ENCODE data around the gene C4orf33. TPM values are rescaled to one million over a fixed set of nuclear protein-coding genes. Genes with fewer than 3 reads are reported as not detected.
"Not testable (repeated sequence)": the region's sequence is repeated elsewhere in the genome, so short reads cannot be mapped to it uniquely, and the experiment has no call there.

C4orf33 gene, protein sequence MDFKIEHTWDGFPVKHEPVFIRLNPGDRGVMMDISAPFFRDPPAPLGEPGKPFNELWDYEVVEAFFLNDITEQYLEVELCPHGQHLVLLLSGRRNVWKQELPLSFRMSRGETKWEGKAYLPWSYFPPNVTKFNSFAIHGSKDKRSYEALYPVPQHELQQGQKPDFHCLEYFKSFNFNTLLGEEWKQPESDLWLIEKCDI
- 10 to 100 TPM; 22.6 to 25.1 (median 23.7) TPM for total RNA-seq

DNA sequence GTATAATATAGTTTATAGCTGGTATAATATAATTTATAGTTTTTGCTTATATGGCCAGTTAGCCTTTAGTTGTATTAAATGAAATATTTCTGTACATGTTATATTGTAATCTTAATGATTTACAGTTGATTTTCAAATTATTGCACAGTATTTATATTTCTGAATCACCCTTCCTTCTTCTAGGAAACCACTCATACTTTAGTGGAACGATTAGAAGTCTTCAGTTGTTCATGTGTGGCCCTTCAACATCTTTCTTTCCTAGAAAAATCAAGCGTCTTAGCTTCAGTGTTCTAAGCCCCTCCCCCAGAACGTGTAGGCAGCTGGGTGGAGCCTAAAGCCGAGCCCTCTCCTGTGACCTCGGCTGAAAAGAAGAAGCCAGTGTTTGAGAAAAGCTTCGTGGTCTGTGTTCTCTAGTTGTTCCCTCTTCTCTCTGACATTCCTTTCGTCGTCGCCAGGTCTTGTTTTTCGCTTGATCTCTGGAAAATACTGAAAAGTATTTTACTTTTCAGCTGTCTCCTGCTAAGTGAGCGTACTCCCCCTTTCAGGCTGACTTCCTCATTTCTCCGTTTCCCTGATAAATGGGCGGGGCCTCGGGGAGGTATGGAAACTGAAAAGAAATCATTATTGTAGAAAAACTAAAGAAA lies at the start of gene C4orf33:
Gene C4orf33 (plus strand): TSS at position 342 of the 644 bp plus-strand sequence. CDS start 6,459 bp downstream, outside the sequence.
- H3K27me3 ChIP-seq: no peaks in the 10 kb centered on the region
- peaks cover 12 to 15% of the 10 kb centered on the region in 2 donors for H3K4me1 ChIP-seq
- peak within 1 kb of the TSS; percentile 6 to 40 (median 33) for H3K4me3 ChIP-seq (replicated peaks in 1 of 3)
- H3K27ac ChIP-seq: peak within 1 kb of the TSS; percentile 66 to 88 (median 78)
- TF ChIP-seq, protein P1, sequence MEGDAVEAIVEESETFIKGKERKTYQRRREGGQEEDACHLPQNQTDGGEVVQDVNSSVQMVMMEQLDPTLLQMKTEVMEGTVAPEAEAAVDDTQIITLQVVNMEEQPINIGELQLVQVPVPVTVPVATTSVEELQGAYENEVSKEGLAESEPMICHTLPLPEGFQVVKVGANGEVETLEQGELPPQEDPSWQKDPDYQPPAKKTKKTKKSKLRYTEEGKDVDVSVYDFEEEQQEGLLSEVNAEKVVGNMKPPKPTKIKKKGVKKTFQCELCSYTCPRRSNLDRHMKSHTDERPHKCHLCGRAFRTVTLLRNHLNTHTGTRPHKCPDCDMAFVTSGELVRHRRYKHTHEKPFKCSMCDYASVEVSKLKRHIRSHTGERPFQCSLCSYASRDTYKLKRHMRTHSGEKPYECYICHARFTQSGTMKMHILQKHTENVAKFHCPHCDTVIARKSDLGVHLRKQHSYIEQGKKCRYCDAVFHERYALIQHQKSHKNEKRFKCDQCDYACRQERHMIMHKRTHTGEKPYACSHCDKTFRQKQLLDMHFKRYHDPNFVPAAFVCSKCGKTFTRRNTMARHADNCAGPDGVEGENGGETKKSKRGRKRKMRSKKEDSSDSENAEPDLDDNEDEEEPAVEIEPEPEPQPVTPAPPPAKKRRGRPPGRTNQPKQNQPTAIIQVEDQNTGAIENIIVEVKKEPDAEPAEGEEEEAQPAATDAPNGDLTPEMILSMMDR (IDR thresholded peaks at IDR 0.05): peak in 1 of 6 experiments; percentile 10
- peak in 1 of 2 donors; percentile 39 for TF ChIP-seq POLR2A (IDR thresholded peaks at IDR 0.05)
- intact Hi-C loops (cut with DNase I): loop anchor here (10.0 kb wide), 1 partner anchor 231 kb away; no protein-coding TSS in a partner anchor
- peak; percentile 71 to 73 for DNase-seq
- H3K36me3 ChIP-seq: no peaks in the 10 kb centered on the region
- 2 to 15% methylated on average over 14 of the region's 14 CpGs for WGBS, 2 donors
- H3K9me3 ChIP-seq: no peaks in the 10 kb centered on the region

DNA sequence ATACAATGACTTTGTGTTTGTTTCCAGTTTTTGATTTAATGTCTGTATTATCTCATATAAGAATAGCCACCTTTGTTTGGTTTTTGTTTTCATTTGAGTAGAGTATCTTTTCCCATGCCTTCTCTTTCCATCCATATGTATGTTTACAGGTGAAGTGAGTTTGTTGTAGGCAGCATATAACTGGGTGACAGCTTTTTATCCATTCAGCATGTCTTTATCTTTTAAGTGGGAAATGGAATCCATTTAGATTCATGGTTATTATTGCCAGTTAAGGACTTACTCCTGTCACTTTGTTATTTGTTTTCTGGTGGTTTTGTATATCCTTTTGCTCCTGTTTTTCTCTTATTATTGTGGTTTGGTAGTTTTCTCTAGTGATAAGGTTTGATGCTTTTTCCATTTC lies 36.9 kb upstream of the C4orf33 start:
- no peak overlapping the region for H3K4me3 ChIP-seq (replicated peaks in 1 of 3)
- no peak for TF ChIP-seq POLR2A (IDR thresholded peaks at IDR 0.05)
- TF ChIP-seq, protein P1 (IDR thresholded peaks at IDR 0.05): no peak
- no peaks in the 10 kb centered on the region for H3K27me3 ChIP-seq
- no peak for DNase-seq
- H3K9me3 ChIP-seq: no peaks in the 10 kb centered on the region
- H3K27ac ChIP-seq: no peak overlapping the region
- H3K36me3 ChIP-seq: no peaks in the 10 kb centered on the region
- intact Hi-C loops (cut with DNase I): no loop called here
- H3K4me1 ChIP-seq: no peaks in the 10 kb centered on the region

DNA sequence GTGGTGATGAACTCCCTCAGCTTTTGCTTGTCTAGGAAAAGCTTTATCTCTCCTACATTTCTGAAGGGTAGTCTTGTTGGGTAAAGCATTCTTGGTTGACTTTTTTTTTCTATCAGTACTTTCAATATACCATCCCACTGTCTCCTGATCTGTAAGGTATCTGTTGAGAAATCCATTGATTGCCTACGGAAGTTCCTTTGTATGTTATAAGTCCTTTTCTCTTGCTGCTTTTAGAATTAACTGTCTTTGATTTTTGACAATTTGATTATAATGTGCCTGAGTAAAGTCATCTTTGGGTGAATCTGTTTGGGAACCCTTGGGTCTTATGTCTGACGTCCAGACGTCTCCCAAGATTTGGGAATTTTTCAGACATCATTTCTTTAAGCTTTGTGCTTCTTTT lies 33.4 kb upstream of the C4orf33 start:
- TF ChIP-seq, protein P1 (IDR thresholded peaks at IDR 0.05): no peak
- no peak for TF ChIP-seq POLR2A (IDR thresholded peaks at IDR 0.05)
- Histone ChIP-seq H3K4me3 (replicated peaks in 1 of 3) (no peak overlapping the region), H3K27me3 (no peaks in the 10 kb centered on the region), H3K27ac (no peak overlapping the region), H3K9me3 (no peaks in the 10 kb centered on the region), H3K4me1 (no peaks in the 10 kb centered on the region), H3K36me3 (no peaks in the 10 kb centered on the region)
- DNase-seq: no peak
- intact Hi-C loops (cut with DNase I): no loop called here
- WGBS, 2 donors: 98 to 100% methylated on average over 3 of the region's 3 CpGs

DNA sequence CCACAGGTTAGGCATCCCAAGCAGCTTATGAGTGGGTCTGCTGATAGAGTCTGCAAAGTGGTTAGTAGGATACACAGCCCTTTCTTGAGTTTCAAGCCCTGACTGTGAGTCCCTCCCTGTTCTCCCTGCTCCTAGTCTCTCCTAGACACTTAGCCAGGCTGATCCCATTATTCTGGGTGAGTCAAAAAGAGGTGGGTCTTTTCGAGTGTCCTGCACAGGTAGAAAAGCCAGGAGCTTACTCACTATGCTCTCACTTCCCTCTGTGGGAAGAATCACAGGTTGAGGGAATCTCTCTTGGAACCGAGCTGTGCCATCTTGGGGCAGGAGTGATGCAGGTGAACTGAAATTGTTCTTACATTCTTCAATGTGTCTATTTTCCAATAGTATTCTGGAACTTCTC lies 32.3 kb upstream of the C4orf33 start:
- 95 to 99% methylated on average over 2 of the region's 2 CpGs for WGBS, 2 donors
- no peaks in the 10 kb centered on the region for H3K27me3 ChIP-seq
- no peaks in the 10 kb centered on the region for H3K9me3 ChIP-seq
- no peak for TF ChIP-seq POLR2A (IDR thresholded peaks at IDR 0.05)
- TF ChIP-seq, protein P1 (IDR thresholded peaks at IDR 0.05): no peak
- no peak overlapping the region for H3K27ac ChIP-seq
- intact Hi-C loops (cut with DNase I): no loop called here
- no peak for DNase-seq
- no peaks in the 10 kb centered on the region for H3K4me1 ChIP-seq
- no peaks in the 10 kb centered on the region for H3K36me3 ChIP-seq
- no peak overlapping the region for H3K4me3 ChIP-seq (replicated peaks in 1 of 3)

DNA sequence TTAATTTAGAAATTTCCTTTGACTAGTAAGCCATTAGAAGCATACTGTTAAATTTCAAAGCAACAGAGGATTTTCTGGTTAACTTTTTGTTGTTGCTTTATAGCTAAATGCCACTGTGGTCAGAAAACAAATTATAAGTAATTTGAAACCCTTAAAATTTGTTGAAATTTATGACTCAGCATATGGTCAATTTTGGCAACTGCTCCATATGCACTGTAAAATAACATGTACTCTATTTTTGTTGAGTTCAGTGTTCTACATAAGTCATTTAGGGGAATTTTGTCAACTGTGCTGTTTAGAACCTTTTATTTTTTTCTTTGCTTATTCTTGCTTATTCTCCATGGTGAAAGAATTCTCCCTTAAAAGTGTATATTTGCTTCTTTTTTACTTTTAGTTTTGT lies 31.2 kb upstream of the C4orf33 start:
- no peak for DNase-seq
- H3K4me3 ChIP-seq (replicated peaks in 1 of 3): no peak overlapping the region
- intact Hi-C loops (cut with DNase I): no loop called here
- H3K27ac ChIP-seq: no peak overlapping the region
- H3K36me3 ChIP-seq: no peaks in the 10 kb centered on the region
- TF ChIP-seq POLR2A (IDR thresholded peaks at IDR 0.05): no peak
- TF ChIP-seq, protein P1 (IDR thresholded peaks at IDR 0.05): no peak
- no peaks in the 10 kb centered on the region for H3K4me1 ChIP-seq
- H3K27me3 ChIP-seq: no peaks in the 10 kb centered on the region
- no peaks in the 10 kb centered on the region for H3K9me3 ChIP-seq

DNA sequence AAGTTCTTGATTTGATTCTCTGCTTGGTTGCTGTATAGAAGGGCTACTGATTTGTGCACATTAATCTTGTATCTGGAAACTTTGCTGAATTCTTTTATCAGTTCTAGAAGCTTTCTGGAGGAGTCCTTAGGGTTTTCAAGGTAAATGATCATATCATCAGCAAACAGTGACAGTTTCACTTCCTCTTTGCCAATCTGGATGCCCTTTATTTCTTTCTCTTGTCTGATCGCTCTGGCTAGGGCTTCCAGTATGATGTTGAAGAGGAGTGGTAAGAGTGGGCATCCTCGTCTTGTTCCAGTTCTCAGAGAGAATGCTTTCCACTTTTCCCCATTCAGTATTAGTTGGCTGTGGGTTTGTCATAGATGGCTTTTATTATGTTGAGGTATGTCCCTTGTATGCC lies 26.4 kb upstream of the C4orf33 start:
- H3K27ac ChIP-seq; intact Hi-C loops (cut with DNase I); H3K4me3 ChIP-seq (replicated peaks in 1 of 3); DNase-seq; H3K9me3 ChIP-seq; H3K4me1 ChIP-seq; H3K36me3 ChIP-seq; H3K27me3 ChIP-seq: not testable (repeated sequence)
- WGBS, 2 donors: 96 to 98% methylated on average over 2 of the region's 2 CpGs

All from thyroid gland (tissue), 4 donors.